Activated CD8-positive, alpha-beta memory T cell treated with anti-CD3 and anti-CD28 coated beads for 36 hours (primary cell): ENCODE data around the gene SPATA3. TPM values are rescaled to one million over a fixed set of nuclear protein-coding genes. Genes with fewer than 3 reads are reported as not detected.

Experiments
- CTCF ChIA-PET: fragments of 350-600 bp; sonication (Branson Sonifier 250); formaldehyde crosslinking; loops from one replicate; lab custom pipeline; 2021; ENCODE audit warnings: antibody characterized with exemption; lab: Charles Lee
- POLR2A ChIA-PET: fragments of 350-600 bp; sonication (Branson Sonifier 250); formaldehyde crosslinking; loops from one replicate; lab custom pipeline; 2021; ENCODE audit warnings: antibody characterized with exemption; lab: Charles Lee
- total RNA-seq, 2 experiments: library from RNA; stranded (reverse); gene quantifications; one replicate each; pipeline ENCODE4 v1.2.3, GENCODE V29; 2021

Gene SPATA3
- total RNA-seq, 2 experiments from 2014 or later, result 0.21 to 0.44 TPM

DNA sequence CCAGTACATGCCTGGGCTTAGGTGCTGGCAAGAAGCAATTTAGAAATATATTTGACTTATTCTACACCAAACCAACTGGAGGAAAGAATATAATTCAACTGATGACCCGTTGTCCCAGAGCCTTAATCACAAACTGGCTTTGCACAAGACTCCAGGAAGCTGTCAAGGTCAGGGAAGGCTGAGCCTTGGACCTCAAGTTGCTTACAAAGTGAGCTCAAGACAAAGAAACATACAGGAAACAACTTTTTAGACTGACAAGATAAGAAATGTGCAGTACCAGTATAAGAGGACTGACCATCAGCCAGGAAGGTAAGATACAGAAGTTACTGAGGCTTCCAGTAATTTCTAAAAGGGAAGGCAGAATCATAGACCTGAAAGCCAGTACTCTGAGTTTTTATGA, 35.9 kb upstream of the SPATA3 start:
- ChIA-PET CTCF (no interaction called here), POLR2A (no interaction called here)

DNA sequence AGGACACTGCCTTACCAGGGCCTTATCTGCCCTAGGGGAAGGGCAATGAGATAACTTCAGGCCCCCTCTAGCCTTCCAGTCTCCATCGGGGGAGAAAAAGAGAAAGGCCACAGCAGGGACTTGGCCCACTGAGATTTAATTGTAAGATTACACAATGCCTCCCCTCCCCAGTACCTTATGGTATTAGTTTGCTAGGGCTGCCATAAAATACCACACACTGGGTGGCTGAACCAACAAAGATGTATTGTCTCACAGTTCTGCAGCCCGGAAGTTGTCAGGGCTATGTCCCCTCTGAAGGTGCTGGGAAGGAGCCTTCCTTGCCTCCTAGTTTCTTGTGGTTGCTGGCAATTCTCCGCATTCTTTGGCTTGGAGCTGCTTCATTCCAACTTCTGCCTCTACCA, 34.8 kb upstream of the SPATA3 start:
- POLR2A ChIA-PET, result no interaction called here
- CTCF ChIA-PET, result no interaction called here

DNA sequence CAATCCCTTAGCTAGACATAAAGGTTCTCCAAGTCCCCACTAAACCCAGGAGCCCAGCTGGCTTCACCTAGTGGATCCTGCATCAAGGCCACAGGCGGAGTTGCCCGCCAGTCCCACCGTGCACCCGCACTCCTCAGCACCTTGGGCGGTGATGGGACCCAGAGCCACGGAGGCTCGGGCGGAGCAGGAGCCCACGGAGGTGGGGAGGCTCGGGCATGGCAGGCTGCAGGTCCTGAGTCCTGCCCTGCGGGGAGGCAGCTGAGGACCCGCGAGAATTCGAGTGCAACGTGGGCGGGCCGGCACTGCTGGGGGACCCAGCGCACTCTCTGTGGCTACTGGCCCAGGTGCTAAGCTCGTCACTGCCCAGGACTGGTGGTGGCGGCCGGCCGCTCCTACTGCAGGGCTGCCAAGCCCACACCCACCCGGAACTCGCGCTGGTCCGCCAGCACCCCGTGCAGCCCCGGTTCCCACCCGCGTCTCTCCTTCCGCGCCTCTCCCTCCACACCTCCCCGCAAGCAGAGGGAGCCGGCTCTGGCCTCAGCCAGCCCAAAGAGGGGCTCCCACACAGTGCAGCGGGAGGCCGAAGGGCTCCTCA, 31.7 kb upstream of the SPATA3 start:
- ChIA-PET CTCF (no interaction called here), POLR2A (no interaction called here)

DNA sequence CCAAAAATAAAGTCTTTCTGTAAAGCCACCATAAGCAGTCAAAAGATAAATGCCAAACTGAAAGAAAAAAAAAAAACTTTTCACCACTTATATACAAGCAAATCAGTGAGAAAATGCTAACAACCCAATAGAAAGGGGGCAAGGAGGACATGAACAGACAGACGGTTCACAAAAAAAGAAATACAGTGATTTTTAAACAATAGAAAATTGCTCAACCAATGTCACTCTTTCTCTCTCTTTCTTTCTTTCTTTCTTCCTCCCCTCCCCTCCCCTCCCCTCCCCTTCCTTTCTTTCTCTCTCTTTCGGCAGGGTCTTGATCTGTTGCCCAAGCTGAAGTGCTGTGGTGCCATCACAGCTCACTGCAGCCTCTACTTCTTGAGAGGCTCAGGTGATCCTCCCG, 28.8 kb upstream of the SPATA3 start:
- POLR2A ChIA-PET, result no interaction called here
- CTCF ChIA-PET, result interaction anchor here (1.5 kb wide), 1 partner anchor 20 kb away, joined by 4 read pairs; no protein-coding TSS in a partner anchor

DNA sequence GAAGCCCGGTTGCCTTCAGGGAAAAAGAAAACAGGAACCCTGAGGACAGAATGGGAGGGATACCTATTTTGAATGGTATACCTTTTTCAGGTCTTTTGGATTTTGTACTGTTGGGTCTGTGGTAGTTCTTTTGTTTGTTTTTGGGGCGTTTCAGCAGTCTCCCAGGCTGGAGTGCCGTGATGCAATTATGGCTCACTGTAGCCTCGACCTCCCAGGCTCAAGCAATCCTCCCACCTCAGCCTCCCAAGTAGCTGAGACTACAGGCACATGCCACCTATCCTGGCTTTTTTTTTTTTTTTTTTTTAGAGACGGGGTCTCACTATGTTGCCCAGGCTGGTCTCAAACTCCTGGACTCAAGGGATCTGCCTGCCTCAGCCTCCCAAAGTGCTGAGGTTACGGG, 27.6 kb upstream of the SPATA3 start:
- POLR2A ChIA-PET, result interaction anchor here (0.6 kb wide), 1 partner anchor 81 kb away, joined by 4 read pairs; no protein-coding TSS in a partner anchor
- CTCF ChIA-PET, result interaction anchor here (0.6 to 1.0 kb wide), 3 partner anchors 19 to 212 kb away, joined by 3 to 7 read pairs (median 3); no protein-coding TSS in a partner anchor

DNA sequence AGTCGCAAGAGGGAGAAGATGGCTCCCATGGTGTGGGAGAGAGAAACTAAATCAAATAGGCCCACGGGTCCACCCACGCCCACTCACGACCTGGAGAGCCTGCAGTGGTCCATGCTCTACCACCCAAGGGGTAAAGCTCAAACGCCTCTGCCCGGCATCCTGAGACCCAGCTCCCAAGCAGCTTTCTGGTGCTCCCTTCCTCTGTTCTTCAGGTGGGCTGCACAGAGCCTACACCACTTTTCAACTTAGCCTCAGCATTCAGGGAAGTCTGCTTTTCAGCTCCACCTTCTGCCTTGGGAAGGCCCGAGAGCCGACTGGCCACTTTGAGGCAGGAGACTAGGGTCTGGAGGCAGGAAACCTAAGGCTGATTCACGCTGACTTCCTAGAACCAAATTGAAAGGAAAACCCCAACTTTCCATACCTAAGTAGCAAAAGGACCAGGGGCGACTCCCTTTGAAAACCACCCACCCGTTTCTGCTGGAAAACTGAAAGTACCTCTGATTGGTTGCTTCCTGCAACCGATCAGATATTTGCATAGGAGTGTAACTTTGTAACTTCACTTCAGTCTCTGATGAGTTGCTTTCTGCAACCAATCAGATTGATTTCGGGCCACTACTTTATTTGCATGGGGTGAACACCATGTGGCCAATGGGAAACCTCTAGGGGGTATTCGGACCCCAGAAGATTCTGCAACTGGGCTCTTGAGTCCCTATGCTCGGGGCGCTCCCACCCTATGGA, 26.8 kb upstream of the SPATA3 start:
- ChIA-PET POLR2A (no interaction called here), CTCF (interaction anchor here (0.6 kb wide), 1 partner anchor 121 kb away, joined by 3 read pairs; no protein-coding TSS in a partner anchor)

DNA sequence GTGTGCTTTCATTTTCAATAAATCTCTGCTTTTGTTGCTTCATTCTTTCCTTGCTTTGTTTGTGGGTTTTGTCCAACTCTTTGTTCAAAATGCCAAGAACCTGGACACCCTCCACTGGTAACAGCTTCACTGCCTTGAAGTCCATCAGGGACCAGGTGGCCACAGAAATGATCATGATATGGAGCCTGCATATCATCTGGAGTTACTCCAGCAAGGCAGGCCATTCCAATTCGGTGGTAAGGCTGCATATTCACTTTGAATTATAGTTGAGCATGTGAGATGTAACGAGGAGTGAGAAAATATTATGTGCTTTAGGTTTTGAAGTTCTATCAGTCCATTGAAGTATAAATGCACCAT, 26.3 kb upstream of the SPATA3 start:
- ChIA-PET POLR2A (interaction anchor here (0.7 kb wide), 1 partner anchor 223 kb away, joined by 4 read pairs; no protein-coding TSS in a partner anchor), CTCF (no interaction called here)

DNA sequence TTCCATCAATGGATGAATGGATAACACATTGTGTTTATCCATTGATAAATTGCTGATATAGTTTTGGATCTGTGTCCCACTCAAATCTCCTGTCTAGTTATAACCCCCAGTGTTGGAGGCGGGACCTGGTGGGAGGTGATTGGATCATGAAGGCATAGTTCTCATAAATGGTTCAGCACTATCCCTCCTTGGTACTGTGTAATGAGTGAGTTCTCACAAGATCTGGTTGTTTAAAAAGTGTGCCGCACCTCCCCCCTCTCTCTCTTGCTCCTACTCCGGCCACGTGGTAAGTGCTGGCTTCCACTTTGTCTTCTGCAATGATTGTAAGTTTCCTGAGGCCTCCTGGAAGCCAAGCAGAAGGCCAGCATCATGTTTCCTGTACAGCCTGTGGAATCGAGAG, 23.9 kb upstream of the SPATA3 start:
- ChIA-PET CTCF (interaction anchor here (1.8 kb wide), 1 partner anchor 13 kb away, joined by 6 read pairs; no protein-coding TSS in a partner anchor), POLR2A (no interaction called here)

DNA sequence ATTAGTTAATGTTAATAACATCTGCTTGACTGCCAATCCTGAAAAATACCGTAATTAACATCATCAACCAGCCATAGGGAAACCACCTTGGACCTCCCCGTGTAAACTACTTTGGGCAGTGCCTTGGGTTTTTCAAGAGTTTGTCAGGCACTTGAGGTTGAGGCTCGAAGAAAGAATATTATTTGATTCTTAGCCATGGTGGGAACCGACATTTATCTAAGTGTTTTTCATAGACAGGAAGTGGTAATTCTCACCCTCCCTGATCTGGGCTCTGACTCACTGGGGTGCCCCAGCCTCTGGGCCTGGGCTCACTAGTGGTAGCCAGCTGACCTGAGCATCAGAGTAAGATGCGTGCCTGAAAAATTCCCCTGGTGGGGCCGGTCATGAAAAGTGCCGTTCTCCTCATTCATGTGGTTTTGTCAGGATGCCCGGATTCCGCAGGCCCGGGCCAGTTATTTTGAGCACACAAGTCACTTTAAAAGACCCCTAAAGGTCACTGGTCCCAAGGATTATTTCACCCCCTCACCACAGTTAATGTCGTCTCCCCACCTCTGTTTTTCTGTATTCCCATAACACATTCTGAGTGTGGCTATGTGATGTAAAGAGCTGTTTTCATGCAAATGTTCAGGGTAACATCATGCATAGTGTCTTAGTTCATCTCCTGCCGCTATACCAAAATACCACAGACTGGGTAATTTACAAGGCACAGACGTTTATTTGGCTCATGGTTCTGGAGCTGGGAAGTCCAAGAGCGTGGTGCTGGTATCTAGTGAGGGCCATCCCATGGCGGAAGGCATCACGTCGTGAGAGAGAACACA, 21.6 kb upstream of the SPATA3 start:
- POLR2A ChIA-PET, result interaction anchor here (0.9 kb wide), 1 partner anchor 26 kb away, joined by 3 read pairs; no protein-coding TSS in a partner anchor
- CTCF ChIA-PET, result interaction anchor here (1.1 to 2.3 kb wide), 5 partner anchors 10 to 73 kb away, joined by 3 to 10 read pairs (median 3); no protein-coding TSS in a partner anchor

DNA sequence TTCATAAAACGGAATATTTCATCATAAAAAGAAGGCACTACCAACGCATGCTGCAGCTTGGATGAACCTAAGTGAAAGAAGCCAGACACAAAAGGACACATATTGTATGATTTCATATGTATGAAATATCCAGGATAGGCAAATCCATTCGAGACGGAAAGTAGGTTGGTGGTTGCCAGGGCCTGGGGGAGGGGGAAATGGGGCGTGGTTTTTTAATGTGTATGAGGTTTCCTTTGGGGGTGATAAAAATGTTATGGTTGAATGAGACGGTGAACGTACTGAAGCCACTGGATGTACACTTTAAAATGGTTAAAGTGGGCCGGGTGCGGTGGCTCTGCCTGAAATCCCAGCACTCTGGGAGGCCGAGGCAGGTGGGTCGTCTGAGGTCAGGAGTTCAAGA, 20.0 kb upstream of the SPATA3 start:
- POLR2A ChIA-PET, result interaction anchor here (0.7 kb wide), 1 partner anchor 8 kb away, joined by 3 read pairs; no protein-coding TSS in a partner anchor
- CTCF ChIA-PET, result interaction anchor here (1.4 to 2.3 kb wide), 2 partner anchors 9 to 69 kb away, joined by 3 to 10 read pairs; no protein-coding TSS in a partner anchor

DNA sequence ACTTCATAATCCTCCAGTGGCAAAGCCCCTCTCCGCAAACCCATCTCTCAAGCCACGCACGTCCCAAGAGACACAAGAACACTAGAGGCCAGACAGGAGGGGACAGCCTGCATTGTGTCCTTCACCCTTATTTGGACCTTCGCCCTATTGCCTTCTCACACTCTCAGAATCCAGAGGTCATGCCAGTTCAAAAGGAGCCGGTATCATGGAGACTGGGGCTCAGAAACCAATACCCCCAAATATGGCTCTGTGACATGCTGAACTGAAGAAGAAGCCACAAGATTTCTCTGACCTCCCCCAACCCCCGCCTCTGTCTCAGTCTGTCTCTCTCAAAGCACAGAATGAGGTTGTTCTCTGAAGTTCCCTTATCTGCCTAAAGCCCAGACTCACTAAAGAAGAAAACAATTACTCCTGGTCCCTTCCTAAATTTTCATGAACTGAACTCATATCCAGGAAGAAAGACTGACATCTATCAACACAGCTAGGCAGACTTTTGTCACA, 19.2 kb upstream of the SPATA3 start:
- CTCF ChIA-PET, result no interaction called here

DNA sequence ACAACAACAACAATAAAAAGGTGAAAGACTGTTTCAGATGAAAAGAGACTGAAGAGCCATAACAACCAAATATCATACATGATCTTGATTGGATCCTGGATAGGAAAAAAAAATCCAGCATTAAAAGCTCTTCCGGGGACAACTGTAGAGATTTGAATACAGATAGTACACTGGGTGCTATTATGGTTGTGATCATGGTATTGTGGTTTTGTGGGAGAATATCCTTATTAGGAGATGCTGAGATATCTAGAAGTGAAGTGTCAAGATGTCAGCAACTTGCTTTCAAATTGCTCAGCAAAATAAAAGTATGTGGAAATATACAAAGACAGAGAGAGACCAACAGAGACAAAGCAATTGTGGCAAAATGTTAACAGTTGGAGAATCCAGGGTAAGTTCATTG, 15.5 kb upstream of the SPATA3 start:
- ChIA-PET POLR2A (interaction anchor here (0.6 kb wide), 1 partner anchor 66 kb away, joined by 8 read pairs; no protein-coding TSS in a partner anchor), CTCF (interaction anchor here (1.4 to 2.3 kb wide), 4 partner anchors 56 to 80 kb away, joined by 3 to 7 read pairs (median 6); partner anchors contain the start of genes GPR55 and PSMD1)

More for the DNA sequence above, 19.2 kb upstream of the SPATA3 start:
- POLR2A ChIA-PET, result no interaction called here

DNA sequence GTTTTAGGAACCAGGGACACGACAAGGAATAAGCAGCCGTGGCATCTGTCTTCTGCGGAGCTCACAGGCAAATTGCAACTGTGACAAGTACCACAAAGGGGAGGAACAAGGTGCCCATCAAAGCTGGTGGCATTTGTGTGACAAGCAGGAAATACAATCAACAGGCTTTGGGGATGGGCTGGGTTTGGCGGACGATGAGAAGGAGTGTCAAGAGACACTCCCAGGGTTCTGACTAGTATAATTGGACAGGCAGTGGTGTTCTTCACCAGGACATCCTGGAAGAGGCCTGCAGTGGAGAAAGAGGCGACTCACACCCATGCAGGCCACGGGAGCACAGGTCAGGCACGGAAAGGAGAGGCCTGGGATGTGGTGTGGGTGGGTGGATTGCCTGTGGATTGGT, 14.2 kb upstream of the SPATA3 start:
- ChIA-PET CTCF (interaction anchor here (1.1 to 2.3 kb wide), 5 partner anchors 58 to 157 kb away, joined by 3 to 7 read pairs (median 5); partner anchors contain the start of genes GPR55 and PSMD1), POLR2A (no interaction called here)

DNA sequence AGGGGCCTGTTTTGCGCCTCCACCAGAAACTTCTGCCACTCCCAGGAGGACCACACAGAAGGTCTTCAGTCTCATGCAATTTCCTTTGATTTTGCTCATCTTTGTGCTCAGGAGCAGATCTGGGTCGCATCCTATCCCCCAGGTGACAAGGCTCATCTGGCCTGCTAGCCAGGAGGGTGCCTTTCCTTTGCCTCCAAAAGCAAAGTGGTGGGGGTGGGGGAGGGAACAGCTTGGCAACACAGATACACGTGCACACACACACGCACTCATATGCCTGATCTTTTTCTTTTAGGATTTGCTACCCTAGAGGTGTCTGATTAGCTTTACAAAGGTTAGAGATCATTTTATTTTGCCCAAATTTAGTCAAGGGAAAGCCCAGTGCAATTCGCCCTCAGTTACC, 13.8 kb upstream of the SPATA3 start:
- ChIA-PET POLR2A (no interaction called here), CTCF (interaction anchor here (1.1 to 2.3 kb wide), 4 partner anchors 58 to 158 kb away, joined by 3 to 7 read pairs (median 4); partner anchors contain the start of gene GPR55)

DNA sequence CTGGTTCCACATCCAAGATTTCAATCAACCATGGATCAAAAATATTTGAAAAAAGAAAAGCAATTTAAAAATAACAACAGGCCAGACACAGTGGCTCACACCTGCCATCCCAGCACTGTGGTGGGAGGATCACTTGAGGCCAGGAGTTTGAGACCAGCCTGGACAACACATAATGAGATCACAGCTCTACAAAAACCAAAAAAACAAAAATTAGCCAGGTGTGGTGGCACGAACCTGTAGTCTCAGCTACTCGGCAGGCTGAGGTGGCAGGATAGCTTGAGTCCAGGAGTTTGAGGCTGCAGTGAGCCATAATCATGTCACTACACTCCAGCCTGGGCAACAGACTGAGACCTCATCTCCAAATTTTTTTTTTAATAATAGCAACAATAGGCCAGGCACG, 13.4 kb upstream of the SPATA3 start:
- CTCF ChIA-PET, result interaction anchor here (1.1 to 2.3 kb wide), 2 partner anchors 80 to 158 kb away, joined by 3 to 5 read pairs; no protein-coding TSS in a partner anchor
- POLR2A ChIA-PET, result no interaction called here

DNA sequence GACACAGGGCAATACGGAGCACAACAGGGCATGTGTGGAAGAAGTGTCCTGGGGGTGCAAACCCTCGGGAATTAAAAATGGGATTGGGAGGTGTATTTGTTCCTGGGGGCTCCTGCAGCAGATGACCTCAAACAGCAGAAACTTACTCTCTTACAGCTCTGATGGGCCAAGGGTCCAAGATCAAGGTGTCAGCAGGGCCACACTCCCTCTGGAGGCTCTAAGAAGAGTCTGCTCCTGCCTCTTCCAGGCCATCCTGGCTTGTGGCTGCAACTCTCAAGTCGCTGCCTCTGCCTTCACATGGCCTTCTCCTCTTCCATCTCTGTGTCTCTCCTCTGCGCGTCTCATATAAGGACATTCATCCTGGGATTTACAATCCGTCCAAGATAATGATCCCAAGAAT, 12.4 kb upstream of the SPATA3 start:
- CTCF ChIA-PET, result interaction anchor here (0.9 to 8.0 kb wide), 6 partner anchors 8 to 159 kb away, joined by 3 to 144 read pairs (median 16); partner anchors contain the start of genes GPR55 and ITM2C
- POLR2A ChIA-PET, result interaction anchor here (1.9 to 2.0 kb wide), 2 partner anchors 33 to 75 kb away, joined by 5 to 7 read pairs; no protein-coding TSS in a partner anchor

DNA sequence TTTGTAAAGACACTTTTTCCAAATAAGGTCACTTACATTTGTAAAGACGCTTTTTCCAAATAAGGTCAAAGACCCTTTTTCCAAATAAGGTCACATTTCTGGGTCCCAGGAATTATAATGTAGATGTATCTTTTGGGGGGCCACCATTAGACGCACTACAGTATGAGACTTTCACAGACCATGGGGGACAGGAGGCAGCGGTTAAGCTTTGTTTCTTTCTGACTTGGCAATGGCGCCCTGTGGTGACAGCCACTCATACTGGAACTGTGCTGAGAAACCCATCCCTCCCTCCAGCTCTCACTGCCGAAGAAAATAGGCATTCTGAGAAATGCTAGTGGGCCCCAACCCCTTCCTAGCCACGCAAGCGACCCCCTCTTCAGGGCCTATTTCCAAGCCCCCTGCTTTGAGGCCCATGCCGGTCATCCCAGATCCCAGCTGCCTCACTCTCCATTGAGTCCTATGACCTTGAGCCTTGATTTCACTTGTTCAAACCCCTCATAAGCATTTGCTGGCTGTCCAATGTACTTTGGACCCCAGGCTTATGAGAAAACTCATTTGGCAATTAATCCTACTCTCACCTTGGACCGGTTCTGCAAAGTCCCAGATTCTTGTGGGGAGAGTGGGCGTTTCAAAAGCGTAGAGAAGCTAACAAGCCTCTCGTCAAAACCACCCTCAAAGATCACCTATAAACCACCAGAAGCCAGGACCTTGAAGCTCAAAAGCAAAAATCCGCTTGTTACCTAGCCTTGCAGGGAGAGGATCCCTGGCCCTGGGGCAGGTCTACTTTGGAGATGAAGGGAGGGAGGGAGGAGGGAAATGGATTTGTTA, 11.3 kb upstream of the SPATA3 start:
- POLR2A ChIA-PET, result interaction anchor here (0.5 to 2.0 kb wide), 5 partner anchors 9 to 76 kb away, joined by 3 to 8 read pairs (median 7); no protein-coding TSS in a partner anchor
- CTCF ChIA-PET, result interaction anchor here (0.6 to 8.0 kb wide), 18 partner anchors 9 to 160 kb away, joined by 3 to 144 read pairs (median 4); partner anchors contain the start of genes GPR55 and ITM2C
